GOT3 (cell line): Measurements from ENCODE around the gene ERCC1.
"Not testable (repeated sequence)": the region's sequence is repeated elsewhere in the genome, so short reads cannot be mapped to it uniquely, and the experiment has no call there.

Source experiments
- DNase-seq: peaks from one replicate; lab custom pipeline; 2025; ENCODE audit warnings: mixed read lengths; lab: John Stamatoyannopoulos, UW

The ERCC1 gene

DNA sequence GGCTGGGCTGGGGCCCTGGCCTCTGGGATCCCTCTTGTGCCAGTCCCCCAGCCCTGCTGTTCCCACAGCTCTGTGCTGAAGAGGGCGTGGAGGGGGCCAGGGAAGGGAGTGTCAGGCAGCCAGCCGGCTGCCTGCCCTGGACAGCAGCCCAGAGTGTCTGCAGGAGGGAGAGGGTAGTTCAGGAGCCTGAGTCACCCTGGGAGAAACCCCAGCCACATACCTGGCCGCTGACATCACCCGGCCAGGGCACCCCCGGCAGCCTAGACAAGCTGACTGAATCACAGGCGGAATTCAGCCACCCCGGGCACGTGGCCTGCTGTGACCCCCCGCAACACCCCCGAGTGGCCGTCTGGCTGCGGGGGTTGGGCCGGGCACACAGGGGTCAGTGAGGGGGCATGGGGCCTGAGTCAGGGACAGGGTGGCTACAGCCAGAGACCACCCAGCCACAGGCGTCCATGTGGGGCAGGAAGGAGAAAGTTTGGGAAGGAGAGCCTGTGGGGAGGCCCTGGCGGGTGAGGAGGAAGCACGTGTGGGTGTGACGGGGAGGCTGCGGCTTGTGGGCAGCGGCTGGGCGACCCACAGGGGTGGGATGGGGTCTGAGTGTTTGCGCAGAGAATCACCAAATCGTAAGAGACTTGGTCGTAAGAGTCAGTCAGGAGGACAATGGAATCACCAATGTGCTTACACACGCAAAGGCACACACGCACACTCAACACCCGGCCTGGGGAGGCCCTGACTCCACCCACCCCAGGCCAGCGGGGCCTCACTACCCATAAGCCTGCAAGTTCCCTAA, 32.2 kb upstream of the ERCC1 start:
- DNase-seq, result peak; percentile 90

DNA sequence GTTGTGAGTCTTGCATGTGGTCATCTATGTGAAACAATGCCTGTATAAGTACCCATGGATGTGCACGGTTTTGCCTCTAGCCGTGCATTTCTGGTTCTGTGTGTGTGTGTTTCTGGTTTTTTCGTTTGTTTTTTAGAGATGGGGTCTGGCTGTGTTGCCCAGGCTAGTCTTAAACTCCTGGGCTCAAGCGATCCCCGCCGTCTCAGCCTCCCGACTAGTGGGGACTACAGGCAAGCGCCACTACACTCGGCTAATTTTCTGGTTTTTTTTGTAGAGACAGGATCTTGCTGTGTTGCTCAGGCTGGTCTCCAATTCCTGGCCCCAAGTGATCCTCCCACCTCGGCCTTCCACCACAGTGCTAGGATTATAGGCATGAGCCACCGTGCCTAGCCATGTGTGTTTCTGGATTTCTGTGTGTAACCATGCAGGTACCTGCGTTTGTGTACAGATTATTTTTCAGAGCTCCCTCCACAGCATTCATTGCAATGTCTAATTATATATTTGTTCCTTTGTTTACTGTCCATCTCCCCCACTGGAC, 28.2 kb upstream of the ERCC1 start:
- DNase-seq, result no peak

DNA sequence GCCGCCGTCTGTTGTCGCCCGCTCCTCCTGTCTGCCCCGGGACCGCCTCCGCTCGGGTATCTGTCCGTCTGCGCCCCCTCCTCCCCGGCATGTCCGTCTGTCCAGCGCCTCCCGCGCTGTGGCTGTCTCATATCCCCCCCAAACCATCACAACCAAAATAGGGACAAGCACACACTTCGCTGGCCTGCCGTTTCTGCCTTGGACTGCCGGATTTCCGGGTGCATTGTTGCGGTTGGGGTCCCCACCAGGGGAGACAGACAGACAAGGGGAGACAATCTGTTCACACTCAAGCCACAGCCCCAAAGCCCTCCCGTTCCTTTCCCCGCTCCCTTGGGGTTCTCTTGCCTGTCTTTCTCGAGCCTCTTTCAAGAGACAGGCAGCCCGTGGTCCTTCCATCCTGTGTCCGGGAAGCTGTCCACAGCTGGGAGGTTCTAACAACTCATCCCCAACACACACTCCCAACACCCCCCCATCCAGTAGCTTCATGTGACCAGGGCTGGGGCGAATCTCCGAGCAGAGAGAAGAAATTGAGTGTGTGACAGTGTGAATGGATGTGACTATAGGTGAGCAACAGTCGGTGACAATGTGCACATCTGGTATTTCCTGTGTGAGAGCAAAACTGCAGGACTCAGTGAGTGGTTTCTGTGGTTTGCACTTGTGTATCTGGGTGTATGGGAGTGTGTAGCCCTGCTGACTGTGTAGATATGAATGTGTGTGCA, 27.6 kb upstream of the ERCC1 start:
- DNase-seq, result peak; percentile 59

DNA sequence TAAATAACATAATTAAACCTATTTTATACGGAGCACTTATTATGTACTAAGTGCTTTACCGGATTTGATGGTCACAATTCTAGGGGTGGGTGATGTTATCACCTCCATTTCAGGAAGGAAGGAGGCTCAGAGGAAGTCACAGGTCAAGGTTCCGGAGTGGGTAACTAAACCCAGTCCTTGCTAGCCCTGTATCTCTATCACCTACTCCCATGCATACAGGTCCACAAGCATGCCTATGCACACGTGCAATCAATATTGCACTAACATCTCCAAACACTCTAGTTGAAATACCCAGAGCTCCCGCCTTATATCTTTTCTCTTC, 26.3 kb upstream of the ERCC1 start:
- no peak for DNase-seq

DNA sequence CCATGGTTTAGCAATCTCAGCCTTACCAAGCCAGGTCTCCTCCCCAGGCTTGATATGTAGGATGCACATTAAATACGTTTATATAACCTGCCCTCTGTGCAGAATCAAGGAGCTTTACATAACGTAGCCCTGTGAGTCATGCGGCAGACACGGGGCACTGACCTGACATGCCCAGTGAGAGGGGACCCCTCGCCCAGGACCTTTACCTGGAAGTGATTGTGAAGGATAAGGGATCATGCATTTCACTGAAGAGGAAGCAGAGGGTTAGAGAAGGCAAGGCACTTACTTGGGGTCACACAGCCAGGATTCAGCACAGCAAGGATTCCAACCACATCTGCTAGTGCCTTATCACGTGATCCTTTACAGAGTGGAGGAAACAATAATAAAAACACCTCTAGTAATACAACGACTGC, 25.2 kb upstream of the ERCC1 start:
- DNase-seq, result no peak

DNA sequence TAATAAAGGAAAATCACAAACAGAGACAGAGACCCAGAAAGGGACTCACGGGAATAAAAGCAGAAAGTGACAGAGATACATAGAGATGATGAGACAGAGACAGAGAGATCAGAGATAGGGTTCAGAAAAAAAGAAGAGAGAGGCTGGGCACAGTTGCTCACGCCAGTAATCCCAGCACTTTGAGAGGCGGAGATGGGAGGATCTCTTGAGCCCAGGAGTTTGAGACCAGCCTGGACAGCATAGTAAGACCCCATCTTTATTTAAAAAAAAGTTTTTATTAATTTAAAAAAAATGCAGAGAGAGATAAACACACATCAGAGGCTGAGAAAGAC, 24.7 kb upstream of the ERCC1 start:
- no peak for DNase-seq

DNA sequence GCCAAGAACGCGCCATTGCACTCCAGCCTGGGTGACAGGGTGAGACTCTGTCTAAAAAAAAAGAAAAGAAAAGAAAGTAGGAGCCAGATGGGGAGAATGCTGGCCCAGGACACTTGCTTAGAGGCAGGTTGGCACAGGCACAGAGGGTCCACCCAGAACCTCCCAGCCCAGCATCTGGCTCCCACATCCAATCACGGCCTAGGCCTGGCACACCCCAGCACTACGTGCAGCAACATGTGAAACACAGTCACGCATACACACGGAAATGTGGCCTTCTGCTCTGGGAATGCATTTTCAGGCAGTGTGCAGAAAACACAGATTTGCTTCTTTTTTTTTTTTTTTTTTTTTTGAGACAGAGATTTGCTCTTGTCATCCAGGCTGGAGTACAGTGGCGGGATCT, 23.2 kb upstream of the ERCC1 start:
- no peak for DNase-seq

DNA sequence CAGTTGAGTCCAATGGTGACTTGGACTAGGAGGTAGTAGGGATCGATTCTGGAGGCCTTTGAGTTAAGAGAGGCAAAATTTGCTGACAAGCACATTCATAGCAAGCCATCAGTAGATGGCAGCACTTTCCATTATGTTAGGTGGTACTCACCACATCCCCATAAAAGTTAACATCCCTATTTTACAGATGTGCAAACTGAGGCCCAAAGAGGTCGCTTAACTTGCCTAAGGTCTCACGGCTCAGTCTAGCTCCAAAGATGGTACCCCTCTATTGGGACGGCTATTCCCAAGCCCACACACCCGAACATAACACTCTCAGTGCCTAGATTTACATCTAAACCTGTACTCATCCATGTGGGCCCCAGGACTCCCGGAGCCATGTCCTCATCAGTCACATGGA, 22.6 kb upstream of the ERCC1 start:
- no peak for DNase-seq

DNA sequence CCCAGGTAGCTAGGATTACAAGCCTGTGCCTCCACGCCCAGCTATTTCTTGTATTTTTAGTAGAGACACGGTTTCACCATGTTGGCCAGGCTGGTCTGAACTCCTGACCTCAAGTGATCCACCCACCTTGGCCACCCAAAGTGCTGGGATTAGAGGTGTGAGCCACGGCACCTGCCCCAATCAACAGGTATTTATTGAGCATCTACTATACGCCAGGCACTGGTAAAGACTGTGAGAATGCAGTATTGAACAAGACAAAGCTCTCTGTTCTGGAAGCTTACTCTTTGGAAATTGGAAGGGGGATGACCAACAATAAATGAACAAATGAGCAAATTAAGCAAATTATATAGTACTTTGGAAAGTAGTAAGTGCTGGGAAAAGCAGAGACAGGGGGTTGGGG, 21.4 kb upstream of the ERCC1 start:
- DNase-seq, result no peak

DNA sequence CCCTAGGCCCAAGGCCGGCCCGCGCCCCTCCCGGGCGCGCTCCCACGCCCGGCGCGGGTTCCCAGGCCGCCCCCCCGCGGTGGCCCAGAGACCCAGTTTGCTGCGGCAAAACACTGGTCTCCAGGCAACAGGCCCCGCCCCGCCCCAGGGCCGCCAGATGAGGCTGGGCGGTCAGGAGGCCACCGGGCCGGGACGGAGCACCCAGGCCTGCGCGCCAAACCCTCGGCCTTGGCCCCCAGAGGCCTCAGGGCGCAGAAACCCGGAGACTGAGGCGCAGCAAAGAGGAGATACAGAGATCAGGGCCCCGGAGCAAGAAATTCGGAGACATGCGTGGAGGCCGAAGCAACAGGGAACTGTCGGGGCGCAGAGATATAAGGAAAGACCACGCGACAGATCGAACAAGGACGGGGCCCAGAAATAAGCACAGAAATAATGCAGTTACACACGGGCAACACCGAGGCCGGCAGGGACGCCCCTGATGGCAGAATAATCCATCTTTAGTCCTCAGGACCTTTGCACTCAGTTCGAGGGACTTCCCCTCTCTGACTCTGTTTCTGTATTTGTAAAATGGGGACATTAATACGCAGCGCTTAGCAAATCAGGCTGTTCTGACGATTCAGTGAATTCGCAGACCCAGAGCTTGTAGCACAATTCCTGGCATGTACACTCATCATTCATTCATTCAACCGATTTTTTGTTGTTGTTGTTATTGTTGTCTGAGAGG, 20.8 kb upstream of the ERCC1 start:
- peak; percentile 51 for DNase-seq

DNA sequence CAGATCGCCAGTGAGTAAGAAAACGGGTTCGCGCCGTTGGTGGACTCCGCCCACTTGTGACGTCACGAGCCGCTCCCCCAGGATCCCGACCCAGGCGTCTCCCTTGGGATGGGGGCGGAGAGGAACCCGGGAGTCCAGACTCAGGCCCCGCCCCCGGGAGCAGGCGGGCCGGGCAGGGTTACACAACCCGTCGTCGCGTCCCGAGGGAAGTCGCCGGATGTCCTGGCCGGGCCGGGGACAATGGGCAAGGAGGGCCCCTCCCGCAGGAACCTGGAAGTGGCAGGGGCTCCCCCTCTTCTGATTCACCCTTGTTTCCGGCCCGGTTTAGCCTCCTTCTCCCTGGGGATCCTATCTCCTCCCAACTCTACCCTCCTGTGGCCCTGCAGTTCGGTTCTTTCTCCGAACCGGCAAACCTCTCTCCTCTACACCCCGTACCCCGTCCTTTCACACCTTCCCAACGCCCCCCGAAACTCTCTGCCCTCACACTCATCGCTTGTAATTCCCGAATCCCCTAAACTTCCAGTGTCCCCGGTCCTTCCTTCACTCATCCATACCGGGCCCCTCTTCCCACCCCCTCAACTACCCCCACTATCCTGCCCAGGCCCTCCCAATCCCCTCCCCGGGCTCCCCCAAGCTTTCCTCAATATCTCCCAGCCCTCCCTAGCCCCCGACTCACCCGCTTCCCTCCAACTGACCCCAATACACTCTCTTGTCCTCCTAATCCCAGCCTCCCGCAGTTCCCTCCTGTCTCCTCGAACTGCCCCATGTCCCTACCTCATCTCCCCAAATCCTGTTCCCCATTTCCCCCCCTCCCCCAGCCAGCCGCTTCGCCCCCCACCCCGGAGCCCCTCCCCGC, 20.0 kb upstream of the ERCC1 start:
- DNase-seq, result peak; percentile 70

DNA sequence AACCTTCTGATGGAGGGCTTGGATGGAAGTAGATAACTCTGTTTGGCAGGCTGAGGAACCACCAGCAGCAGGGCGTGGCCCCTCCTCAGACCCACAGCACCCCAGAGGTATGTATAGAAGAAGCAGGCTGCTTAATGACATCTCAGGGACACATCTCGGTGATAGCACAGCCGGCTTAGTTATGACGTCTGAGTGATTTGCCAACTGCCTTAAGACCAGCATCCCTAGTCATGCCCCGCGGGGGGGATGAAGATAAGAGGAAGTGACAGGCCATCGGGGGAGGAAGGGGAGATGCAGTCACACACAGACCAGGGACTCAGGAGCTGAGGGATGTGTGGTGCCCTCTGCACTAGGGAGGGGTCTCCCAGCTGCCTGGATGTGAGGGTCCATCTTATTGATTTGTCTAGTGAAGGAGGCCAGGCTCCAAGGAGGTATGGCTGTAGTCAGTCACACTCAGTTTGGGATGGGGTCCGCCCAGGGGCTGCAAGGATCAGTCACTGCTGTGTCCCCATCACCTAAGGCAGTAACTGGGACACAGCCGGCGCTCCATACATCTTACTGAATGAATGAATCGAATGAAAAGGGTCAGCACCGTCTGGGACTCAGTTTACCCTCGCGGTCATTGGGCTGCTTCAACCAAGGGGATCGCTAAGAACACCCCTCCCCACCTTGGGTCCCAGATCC, 19.2 kb upstream of the ERCC1 start:
- no peak for DNase-seq

DNA sequence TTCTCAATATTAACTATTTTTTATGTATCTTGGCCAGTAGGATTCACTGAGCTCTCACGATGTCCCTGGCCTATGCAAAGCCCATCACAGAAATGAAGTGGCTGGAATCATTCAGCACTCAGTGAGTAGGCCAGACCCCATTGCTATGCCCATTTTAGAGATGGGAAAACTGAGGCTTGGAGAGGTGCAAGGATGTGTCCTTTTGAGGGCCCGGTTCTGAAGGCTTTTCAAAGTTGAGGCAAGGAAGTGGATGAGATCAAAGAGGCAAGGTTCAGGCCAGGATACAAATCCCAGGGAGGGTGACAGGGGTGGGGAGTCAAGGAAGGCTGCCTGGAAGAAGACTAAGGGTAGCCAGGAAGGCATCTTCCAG, 18.7 kb upstream of the ERCC1 start:
- DNase-seq, result no peak

DNA sequence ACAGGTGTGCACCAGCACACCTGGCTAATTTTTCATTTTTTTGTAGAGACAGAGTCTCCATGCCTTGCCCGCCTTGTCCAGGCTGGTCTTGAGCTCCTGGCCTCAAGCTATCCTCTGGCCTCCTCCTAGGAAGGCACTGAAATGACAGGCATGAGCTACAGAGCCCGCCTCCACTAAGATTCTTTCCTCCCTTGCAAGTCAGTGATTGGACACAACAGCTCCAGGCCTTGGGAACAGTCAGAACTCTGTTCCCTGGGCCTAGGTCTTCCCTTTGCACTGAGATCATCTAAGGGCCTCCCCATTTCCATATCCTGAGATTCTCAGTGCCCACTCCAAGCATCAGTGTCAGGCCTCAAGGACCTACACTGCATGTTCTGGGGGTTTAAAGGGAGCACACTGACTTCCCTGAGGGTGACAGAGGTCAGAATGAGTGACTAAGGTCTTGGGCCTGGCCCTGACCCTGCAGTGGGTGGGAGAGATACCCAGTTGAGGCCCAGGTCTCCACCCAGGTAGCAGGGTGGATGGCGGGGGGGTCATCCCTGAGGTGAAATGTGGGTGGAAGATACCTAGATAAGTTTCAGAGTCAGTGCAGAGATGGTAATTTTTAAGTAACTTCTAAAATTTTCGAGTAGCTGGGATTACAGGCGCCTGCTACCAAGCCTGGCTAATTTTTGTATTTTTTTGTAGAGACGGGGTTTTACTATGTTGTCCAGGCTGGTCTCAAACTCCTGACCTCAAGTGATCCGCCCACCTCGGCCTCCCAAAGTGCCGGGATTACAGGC, 17.3 kb upstream of the ERCC1 start:
- no peak for DNase-seq

DNA sequence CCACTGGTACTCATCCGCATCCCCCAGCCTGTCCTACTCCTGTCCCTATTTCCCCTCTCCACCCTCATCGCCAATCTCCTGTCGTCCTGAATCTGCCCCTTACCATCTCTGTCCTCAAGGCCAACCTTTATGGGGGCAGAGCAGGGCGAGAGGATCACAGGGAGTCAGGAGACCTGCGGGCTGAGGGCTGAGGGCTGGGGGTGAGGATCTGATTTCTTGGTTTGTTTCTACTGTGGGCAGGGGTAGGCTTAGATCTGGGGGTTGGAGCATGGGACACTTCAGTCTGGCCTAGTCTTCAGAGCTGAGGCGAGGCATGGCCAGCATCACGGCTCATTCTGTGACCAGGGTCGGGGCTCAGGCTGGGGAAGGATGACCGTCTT, 16.5 kb upstream of the ERCC1 start:
- no peak for DNase-seq

DNA sequence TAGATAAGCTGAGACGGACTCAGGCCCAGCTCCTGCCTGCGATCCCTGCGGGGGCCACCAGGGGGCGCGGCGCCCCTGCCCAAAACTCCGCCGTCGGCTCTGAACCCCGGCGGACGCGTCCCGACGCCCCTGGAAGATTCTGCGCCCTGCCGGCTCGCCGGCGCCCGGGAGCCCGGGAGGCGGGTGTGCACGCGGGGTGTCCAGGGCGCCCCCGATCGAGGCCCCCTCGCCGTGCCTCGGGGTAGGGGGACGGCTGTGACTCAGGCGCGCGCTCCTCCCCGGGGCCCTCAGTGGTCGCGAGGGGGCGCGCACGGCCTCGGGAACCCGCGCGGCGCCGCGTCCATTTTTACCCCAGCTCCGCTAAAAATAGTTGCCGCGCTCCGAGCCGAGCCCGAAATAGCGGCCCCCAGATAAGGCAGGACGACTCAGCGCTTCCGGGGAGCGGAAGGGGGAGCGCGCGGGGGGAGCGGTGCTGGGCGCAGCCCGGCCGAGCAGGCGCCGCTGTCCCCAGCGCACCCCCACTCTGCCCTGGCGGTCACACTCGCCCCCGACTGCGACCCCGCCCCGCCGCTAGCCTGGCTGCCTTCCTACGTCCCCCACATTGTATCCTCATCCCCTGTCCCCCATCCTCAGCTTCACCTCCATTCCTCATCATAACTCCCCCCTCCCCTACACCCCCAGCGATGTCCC, 16.0 kb upstream of the ERCC1 start:
- DNase-seq, result peak; percentile 61

DNA sequence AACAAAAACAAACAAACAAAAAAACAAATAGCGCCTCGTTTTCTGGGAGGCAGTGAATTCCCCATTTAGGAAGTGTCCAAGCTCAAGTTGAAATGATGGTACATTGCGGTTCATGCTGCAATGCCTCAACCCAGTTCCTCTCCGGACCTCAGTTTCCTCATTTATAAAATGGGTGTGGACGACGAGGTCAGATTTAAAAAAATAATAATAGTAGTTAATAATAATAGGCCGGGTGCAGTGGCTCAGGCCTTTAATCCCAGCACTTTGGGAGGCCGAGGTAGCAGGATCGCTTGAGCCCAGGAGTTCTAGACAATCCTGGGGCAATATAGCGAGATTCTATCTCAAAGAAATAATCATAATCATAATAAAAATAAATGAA, 15.5 kb upstream of the ERCC1 start:
- no peak for DNase-seq

DNA sequence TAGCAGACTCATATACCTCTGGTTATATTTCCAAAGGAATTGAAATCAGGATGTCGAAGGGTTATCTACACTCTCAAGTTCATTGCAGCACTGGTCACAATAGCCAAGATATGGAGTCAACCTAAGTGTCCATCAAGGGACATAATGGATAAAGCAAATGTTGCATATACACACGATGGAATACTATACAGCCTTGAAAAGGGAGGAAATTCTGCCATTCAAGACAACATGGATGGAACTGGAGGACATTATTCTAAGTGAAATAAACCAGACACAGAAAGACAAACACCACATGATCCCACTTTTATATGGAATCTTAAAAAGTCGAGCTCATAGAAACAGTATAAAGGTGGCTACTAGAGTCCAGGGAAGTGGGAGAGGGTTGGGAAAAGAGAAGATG, 13.6 kb upstream of the ERCC1 start:
- DNase-seq, result no peak

DNA sequence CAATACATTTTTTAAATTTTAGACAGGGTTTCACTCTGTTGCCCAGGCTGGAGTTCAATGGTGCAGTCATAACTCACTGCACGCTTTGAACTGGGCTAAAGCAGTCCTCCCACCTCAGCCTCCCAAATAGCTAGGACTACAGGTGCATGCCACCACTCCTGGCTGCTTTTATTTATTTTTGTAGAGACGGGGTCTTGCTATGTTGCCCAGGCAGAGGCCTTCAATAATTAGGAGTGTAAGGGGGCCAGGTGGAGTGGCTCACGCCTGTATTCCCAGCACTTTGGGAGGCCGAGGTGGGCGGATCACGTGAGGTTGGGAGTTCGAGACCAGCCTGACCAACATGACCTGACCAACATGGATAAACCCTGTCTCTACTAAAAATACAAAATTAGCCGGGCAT, 8.8 kb upstream of the ERCC1 start:
- not testable (repeated sequence) for DNase-seq

DNA sequence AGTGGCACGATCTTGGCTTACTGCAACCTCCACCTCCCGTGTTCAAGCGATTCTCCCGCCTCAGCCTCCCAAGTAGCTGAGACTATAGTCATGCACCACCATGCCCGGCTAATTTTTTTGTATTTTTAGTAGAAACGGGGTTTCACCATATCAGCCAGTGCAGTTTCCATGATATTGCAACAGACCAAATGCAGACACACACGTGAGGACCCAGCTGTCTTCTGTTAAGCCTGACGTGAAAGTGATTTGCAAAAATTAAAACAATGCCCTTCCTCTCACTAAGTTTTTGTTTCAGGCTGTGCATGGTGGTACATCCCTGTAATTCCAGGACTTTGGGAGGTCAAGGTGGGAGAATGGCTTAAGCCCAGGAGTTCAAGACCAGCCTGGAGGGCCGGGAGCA, 7.3 kb upstream of the ERCC1 start:
- DNase-seq, result not testable (repeated sequence)
